Stimulated activated CD4-positive, alpha-beta T cell treated with anti-CD3 and anti-CD28 coated beads, Interleukin-4, amount 100 ng/mL, for 48 hours (primary cell): ENCODE results near the gene NFIB.

Experiments
- DNase-seq, 2 donors: peaks; one replicate each; pipeline ENCODE4 v3.0.0-alpha.2; 2020; ENCODE audit warnings: low read depth in 2 of 2

The NFIB gene

DNA sequence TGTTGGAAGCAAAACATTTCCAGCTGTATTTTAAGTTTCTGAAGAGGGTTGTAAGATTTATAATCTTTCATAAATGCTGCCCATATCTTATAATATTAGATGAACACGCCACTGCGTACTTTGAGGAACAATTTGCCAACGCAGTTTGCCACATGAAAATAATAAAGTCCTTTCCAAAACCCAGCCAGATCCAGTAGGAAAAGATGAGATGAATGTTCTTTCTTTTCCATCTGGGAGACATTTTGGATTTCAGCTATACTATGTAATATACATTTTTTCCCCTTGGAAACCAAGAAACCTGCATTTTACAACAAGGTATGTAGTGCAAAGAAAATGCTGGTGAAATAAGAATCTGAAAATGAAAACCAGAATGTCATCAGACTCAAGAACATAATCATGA, 125.4 kb downstream of the NFIB start:
- DNase-seq, result no peak

DNA sequence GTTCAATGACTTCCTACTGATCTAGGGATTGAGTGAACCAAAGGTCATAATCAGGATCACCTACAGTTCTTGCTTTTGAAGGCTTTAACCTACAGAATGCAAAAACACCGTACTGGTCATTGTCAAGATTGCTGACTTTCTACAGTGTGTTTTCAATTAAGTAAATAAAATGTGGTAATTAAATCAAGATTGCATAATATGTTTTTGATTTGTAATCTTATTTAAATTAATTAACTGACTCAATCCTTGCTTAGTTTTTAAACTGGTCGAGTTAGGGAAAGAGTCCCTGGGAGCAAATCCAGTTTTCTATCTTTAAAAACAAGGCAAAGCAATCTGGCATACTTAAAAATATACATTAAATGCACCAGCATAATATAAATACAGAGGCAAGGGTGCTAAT, 125.9 kb downstream of the NFIB start:
- DNase-seq, result no peak

DNA sequence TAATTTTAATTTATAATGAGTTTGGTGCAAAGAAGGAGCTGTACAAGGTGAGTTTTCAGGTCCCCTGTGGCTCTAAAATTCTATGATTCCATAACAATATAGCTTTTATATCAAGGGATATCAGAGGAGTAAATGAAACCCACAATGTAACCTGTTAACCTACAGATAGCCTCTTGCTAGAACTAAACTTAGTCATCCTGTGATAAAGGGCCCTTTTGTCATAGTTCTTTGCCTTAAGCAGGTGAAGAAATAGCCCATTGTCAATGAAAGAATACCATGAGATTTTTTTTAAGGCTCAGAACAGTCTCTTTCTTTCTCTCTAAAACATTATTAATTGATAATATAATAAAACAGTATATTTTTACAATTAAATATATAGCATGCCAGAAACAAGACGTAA, 127.8 kb downstream of the NFIB start:
- DNase-seq, result no peak

DNA sequence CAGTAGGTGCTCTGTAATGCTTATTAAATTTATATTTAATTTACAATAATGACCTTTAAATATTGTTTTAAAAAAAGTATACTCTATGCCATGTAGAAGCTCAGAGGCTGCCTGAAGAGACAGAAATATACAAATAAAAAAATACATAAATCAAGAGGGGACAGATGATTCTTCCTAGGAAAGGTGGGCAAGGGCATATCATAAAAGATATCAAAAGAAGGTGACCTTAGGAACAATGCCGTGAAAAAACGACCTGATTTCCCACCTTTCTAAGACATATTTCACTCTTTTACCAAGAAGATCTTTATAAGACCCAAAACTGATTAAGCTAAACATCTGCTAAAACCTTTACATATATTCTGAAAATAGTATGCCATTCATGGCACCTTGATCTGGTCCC, 128.9 kb downstream of the NFIB start:
- DNase-seq, result no peak

DNA sequence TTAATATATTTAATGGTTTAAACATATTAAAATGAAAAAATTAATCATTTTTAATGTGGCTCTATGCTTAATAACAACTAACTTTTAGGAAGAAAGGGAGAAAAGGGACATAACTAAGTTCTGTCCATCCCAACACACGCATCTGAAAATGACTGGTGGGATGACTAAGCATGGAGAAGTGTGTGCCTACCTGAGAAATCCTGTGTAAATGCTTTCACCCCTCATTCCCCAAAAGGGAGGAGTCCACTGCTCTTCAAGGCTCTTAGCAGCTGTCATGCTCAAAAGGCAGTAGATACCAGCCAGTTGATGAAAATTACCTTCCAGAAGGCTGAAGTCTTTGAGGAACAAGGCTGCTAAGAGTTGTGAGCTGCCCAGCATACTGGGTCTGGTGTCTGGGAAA, 130.9 kb downstream of the NFIB start:
- DNase-seq, result no peak

DNA sequence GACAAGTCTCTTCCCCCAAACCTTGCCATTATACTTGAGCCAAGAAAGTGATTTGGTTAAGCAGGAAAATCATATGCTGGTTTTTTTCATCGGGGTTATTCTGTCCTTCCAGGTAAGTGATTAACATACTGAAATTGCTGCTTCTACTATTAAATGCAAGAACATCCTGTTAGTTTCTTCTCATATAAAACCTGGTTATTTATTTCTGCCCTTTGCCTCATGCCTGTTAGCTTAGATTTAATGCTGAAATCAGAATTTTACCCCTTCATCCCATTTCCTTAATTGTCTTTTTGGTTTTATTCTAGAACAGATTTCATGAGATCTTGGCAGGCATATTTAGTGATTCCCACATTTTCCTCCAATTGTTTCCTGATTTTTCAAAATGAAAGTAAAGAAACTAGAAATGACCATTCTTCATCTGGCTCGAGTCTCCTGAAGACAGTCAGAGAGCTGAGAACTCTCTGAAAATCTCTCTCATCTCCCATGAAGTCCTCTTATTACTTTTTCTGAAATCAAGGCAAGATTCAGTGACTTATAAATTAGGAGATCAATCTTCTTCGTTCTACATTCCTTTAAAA, 132.9 kb downstream of the NFIB start:
- no peak for DNase-seq

DNA sequence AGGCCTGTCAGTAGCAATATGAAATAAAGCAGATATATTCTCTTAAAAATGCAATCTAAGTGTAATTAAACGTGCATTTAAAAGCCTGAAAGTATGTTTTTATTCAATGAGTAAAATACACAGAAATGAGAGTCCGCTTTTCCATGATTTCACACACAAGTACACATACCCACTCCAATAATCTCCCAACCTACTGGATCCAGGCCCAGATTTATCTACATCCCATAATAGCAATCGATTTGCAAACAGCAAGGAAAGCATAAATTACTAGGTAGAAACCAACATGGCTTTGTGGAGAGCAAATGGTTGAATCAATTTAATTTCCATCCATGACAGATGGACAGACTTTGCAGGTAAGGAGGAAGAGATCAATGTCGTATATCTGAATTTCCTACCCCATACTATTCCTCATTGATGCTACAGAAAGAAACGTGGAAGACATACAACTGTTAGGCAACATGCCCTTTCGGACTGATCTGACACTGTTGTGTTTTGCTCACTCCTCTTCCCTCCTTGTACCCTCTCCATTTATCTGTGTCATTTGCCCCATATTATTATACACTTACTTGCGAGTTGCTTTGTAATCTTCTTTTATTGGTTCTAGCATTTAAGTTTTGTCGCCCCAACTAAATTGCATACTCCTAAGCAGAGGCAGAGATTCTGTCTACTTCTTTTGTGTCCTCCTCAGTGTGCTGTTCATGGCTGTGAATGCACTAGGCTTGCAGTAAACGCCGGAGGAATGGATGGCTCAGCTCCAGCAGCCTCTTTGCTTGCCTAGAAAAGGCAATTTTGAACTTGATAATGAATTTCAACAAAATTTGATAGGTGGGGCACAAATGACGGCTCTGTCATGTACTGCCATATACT, 133.6 kb downstream of the NFIB start:
- no peak for DNase-seq

DNA sequence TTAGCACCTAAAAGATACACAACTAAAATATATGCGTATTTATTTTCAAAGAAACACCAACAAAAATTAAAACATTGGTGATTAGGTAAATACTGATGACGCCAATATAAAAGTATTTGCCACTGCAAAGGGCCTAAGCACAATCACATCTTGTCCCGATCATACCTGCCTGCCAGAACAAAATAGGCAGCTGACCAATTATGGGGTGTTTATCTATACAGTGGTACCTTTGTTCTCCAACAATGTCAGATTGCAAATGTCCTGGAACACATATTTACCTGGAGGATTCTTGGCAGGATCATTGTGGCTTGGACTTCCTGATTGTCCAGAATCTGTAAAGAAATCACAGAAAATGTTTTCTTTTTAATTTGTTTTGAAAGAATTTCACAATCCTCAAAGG, 134.5 kb downstream of the NFIB start:
- DNase-seq, result no peak

DNA sequence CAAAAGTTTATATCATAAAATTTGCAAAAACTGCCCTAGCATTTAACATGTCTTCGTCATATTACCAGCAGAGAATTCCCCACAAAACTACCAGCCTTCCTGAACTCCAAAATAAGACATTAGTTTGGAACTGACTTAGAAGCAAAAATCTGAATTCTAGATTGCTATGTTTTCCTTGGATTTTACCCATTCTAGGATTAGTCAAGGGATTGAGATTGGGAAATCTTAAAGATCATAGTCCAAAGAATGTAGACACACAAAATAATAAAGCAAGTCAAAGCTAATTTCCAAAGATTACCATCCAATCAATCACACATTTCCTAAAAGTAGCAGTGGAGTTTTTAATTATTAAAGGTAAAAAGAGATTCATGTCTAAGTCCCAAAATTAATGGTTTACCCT, 138.2 kb downstream of the NFIB start:
- no peak for DNase-seq

DNA sequence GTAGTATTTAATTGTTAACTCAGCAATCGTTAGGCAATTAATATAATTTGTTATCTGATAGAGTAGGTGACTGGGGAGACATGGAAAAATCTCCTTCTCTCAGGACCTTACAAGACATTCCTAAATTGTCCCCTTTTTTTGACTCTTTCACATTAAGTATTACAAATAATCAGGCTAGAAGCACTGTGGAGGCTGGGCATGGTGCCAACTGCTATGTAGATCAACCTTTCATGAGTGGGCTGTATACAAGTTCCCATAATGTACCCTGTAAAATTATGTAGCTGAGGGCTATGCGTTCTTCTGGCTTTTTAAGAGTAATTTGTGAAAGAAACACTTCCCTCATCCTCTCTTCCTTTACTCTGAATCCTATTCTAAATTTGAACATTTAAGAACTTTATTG, 140.2 kb downstream of the NFIB start:
- no peak for DNase-seq

DNA sequence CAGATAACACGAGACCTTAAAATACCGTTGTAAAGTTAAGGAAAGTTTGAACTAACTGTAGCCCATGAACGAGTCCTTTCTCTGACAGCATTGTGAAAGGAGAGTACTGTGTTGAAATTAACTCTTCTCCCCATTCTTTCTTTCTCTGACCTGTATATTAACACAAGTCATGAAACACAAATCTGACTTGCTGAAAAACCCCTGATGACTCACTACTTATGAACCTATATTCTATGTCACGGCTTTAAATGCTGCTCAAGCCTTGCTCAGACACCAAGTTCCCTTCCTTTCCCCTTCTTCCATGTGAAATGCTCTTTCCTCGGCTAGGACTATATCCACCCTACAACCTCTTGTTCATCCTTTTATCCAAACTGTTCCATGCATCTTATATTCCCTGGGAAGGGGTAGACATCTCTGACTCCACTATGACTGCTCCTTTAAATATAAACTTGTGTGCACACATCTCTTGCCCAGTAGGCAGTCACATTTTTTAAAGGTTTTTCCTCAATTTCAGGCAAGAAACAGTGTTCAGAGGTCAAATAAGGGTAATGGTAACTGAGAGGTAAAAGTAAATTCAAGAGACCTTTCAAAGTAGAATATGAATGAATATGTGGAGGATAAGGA, 142.9 kb downstream of the NFIB start:
- no peak for DNase-seq

DNA sequence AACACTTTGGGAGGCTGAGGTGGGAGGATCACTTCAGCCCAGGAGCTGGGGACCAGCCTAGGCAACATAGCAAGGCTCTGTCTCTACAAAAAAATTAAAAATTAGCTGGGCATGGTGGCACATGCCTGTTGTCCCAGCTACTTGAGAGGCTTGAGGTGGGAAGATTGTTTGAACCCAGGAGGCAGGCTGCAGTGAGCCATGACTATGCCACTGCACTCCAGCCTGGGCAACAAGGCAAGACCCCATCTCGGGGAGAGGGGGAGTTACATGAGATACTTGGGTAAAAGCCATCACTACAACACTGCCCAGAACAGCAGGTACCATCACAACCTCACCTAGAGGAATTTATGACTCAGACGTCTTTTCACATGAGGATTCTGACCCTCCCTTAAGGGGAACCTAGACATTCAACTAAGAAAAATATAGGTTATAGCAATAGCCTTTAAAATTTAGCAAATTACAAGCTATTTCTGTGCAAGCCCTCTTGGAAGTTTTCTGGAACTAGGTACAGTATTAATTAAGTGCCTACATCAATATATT, 143.5 kb downstream of the NFIB start:
- DNase-seq, result no peak

DNA sequence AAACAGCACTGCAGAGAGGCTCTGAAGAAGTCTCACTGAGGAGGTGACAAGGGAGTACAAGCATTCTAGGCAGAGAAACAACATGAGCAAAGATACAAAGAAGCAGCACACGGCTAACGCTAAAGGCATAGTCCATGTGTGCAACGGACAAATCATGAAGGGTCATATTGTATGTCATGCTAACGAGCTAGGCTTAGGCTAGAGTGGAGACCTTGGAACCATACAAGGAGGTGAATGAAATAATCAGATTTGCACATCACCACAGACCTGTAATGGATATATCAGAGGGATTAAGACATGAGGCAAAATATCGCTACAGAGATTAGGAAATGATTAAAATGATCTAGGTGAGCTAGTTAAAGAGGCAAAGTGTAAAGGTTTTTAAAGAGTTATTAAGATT, 145.6 kb downstream of the NFIB start:
- DNase-seq, result no peak

DNA sequence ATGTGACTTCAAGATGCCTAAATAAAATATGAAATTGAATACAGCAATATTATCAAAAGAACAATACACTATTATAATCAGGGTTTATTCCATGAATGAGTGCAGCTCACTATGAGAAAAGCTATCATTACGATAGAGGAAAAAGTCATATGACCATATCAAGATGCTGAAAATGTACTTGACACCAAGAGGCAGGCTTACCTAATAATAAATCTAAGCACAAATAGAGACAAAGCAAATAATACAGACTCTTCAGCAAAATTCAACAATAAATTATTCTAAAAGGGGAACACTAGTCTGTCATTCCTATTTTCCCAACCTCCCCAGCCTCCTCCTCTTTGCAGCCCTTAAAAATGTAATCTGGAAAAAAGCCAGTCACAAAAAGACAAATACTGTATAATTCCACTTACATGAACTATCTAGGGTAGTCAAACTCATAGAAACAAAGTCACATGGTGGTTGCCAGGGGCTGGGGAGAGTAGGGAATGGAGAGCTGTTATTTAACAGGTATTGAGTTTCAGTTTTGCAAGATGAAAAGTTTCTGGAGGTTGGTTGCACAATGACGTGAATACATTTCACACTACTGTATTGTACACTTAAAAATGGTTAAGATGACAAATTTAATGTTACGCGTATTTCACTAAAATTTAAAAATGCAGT, 148.4 kb downstream of the NFIB start:
- no peak for DNase-seq

DNA sequence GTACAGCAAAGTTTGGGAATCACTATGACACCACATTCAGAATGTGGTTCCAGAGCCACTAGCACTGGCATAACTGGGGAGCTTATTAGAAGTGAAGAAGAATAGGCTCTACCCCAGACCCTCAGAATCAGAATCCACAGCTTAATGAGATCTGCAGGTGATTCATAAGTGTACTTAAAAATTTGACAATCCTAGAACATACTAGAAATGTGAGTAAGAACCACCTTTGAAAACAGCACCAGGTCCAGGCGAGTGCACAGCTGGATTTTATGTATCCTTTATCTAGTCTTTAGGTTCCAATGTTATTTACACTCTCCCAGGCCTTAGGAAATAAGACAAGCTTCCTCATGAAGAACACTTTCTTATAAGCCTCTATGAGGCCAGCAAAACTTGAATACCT, 149.0 kb downstream of the NFIB start:
- DNase-seq, result no peak

DNA sequence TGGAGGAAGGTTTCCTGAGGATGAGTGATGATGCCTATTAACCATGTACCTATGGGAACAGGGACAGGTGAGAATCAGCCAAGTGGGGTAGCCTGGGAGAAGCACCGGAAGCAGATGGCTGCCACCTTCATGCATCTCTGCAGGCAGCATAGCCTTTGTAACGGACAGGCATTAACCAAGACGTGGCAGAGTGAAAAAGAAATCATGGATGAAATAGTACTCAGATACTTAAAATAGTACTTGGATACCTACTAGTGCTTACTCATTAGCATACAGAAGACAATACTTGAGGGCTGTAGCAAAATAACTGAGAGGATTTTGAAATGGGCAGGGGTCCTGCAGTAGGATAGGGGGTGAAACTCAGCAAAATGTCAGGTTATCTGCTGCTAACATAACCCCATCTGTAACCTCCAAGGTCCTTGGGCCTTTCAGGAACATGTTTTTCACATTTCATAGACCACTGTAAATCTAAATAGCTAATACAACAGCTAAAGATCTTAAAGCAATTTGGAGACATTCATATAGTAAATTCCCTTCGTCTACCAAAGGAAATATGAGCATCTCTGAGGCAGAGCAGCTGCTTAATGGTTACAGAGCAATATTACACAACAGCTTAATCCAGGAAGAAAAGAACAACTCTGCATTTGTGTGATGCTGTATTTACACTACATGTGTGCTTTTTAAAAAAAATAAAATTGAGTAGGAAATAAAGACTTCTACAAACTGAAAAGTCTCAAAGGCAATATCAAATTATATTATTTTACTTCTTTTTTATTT, 154.3 kb downstream of the NFIB start:
- DNase-seq, result no peak

DNA sequence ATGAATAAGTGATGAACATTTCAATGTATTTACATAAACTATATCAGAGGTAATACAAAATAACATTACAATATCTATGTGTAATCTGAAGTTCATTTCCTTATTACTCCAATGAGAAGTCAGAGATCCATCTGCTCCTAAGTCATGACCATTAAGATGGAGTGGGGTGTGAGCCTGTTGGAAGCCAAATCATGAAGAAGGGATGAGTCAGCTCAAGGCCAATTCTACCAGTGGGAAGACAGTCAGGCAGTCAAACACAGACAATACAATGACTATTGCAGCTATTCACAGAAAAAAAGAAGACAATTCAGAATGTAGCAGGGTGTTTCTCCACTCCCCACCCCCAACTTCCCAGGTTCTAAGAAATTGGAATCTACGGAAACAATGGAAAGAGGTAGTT, 155.0 kb downstream of the NFIB start:
- DNase-seq, result no peak

DNA sequence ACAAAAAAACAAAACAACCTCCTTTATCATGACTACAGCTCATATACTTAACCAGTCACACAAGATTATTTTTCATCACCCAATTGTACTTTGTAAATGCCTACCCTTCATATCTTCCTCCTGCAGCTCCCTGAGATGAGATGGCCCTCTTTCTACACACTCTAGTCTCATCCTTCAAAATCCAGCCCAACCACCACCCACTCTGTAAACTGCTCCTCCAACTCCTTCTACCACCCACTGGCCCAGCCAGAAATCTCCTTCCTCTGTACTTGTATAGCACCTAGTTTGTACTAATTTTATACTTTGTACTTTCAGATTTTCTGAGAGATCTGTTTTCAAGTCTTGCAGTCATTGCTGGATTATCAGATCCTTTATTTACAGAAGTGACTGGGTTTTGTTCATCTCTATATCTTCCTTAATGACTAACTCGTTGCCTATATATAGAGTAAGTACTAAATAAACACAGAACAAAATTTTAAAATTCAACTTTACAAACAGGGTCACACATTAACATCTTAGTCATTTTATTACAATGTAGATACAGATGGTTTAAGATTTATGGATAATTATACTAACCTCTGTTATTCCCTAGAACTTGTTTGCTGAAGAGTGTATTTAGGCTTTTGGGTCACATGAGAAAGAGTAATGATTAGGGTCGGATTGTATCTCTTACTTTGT, 155.7 kb downstream of the NFIB start:
- no peak for DNase-seq

DNA sequence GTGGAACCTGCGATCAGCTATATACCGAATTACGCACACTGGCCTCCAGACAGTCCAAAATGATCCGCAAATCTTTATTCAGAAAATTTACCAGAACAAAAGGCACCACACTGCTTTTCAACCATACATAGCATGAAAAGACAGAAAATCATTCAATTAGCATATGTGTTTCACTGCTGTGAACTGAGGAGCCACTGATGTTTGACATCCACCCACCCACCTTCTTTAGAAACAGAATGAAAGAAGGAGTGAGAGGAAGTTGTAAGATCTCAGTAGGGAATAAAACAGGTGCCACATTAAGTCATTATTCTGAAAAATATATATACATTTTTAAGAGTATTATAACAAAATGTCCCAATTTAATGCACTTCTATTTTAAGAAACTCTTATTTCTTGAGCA, 156.8 kb downstream of the NFIB start:
- no peak for DNase-seq

DNA sequence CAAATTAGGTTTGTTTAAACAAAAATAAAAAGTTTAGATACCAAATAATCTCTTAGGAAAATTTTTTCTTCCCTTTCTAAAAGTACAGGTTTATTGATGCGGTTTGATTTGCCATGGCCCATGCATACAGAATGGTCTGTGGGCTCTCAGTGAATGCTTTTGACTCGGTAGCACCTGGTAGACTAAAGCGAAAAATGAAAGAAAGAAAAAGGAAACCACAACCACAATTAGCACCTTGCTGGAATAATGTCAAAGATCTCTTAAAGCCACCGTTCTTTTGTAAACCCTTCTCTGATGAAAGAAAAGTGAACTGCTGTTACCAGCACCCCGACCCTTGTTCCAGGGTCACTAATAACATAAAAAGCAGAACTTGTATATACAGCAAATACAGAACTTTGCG, 157.9 kb downstream of the NFIB start:
- DNase-seq, result no peak

DNA sequence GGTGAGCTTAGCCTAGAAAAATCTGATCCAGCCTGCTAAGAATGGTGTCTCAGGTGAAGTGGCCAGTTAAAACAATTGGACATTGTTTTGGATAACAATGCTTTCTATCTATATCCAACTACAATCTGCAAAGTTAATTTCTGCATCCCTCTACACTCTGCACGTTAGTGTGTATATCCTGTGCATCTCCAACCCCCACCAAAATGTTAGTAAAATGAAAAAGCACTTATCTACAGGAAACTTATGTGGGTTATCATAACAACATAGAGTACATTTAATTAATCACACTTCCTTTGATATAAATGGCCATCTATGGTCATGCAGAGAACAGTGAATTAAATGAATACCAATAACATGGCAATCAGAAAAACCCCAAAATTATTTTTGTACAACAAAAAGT, 158.7 kb downstream of the NFIB start:
- DNase-seq, result no peak
